Keratinocyte (primary cell): ENCODE measurements around the gene POLE. TPM values are rescaled to one million over a fixed set of nuclear protein-coding genes. Genes with fewer than 3 reads are reported as not detected.

ENCODE experiments used
- DNase-seq: peaks from one replicate; pipeline ENCODE4 v3.0.0-alpha.2; 2011; ENCODE audit warnings: low read depth, missing footprints, low spot score
- FAIRE-seq: peaks from 2 replicates; lab custom pipeline; 2011; peaks lifted over from hg19 to GRCh38; lab: Jason Lieb, UNC
- H2AFZ ChIP-seq: 2 replicates; pipeline ENCODE4 v1.6.0; 2012; ENCODE audit warnings: low read length, control low read depth, inconsistent platforms; ENCODE audit not compliant: control insufficient read depth
- H3K27ac ChIP-seq: 2 replicates; pipeline ENCODE4 v1.5.1; 2011; ENCODE audit warnings: low read length; ENCODE audit not compliant: control insufficient read depth, insufficient read depth
- H3K27me3 ChIP-seq: 3 replicates; pipeline ENCODE4 v1.6.0; 2011; ENCODE audit warnings: low read length; ENCODE audit not compliant: control insufficient read depth, insufficient read depth; ENCODE audit errors: extremely low read depth
- H3K36me3 ChIP-seq, 2 experiments: 2 replicates in 1 of 2; 3 replicates in 1 of 2; pipeline ENCODE4 v1.5.1; 2011; ENCODE audit warnings: low read length in 2 of 2, mild to moderate bottlenecking in 1 of 2; ENCODE audit not compliant: control insufficient read depth in 2 of 2, insufficient read depth in 2 of 2; ENCODE audit errors: extremely low read depth in 1 of 2
- H3K4me1 ChIP-seq: 3 replicates; pipeline ENCODE4 v1.5.1; 2011; ENCODE audit warnings: low read length; ENCODE audit not compliant: control insufficient read depth, insufficient read depth; ENCODE audit errors: extremely low read depth
- H3K4me2 ChIP-seq: 3 replicates; pipeline ENCODE4 v1.6.0; 2011; ENCODE audit warnings: low read depth, low read length; ENCODE audit not compliant: control insufficient read depth, insufficient read depth; ENCODE audit errors: extremely low read depth
- H3K4me3 ChIP-seq, 3 experiments: fragments of 200-600 bp in 1 of 3; sonication (generic) in 1 of 3; 2 replicates in 2 of 3; 3 replicates in 1 of 3; pipeline ENCODE4 v1.5.1; 2011 to 2016; ENCODE audit warnings: low read length in 3 of 3, mild to moderate bottlenecking in 3 of 3, control low read depth in 2 of 3, inconsistent platforms in 1 of 3, low read depth in 1 of 3, mixed read lengths in 1 of 3, mixed run types in 1 of 3, moderate library complexity in 1 of 3; ENCODE audit not compliant: control insufficient read depth in 2 of 3, insufficient read depth in 2 of 3; ENCODE audit errors: extremely low read depth in 1 of 3
- H3K79me2 ChIP-seq: 2 replicates; pipeline ENCODE4 v1.6.0; 2012; ENCODE audit warnings: low read length; ENCODE audit not compliant: control insufficient read depth, insufficient read depth
- H3K9ac ChIP-seq: 3 replicates; pipeline ENCODE4 v1.6.0; 2011; ENCODE audit warnings: low read length; ENCODE audit not compliant: control insufficient read depth, insufficient read depth; ENCODE audit errors: extremely low read depth
- H3K9me1 ChIP-seq: 3 replicates; pipeline ENCODE4 v1.6.0; 2011; ENCODE audit warnings: low read length; ENCODE audit not compliant: control insufficient read depth, insufficient read depth; ENCODE audit errors: extremely low read depth
- H3K9me3 ChIP-seq: 2 replicates; pipeline ENCODE4 v1.5.1; 2012; ENCODE audit warnings: low read depth, low read length; ENCODE audit not compliant: control insufficient read depth
- H4K20me1 ChIP-seq: 3 replicates; pipeline ENCODE4 v1.6.0; 2011; ENCODE audit warnings: low read length; ENCODE audit not compliant: control insufficient read depth, insufficient read depth; ENCODE audit errors: extremely low read depth
- CTCF ChIP-seq, 3 experiments: IDR thresholded peaks in 1 of 3; conservative IDR thresholded peaks in 1 of 3; optimal IDR thresholded peaks in 1 of 3; 2 replicates in 2 of 3; 3 replicates in 1 of 3; pipeline versions ENCODE3 to v1.5.1; 2011; ENCODE audit warnings: low read length in 3 of 3, mild to moderate bottlenecking in 3 of 3, moderate library complexity in 2 of 3, control low read depth in 1 of 3, inconsistent platforms in 1 of 3; ENCODE audit not compliant: insufficient read depth in 2 of 3; ENCODE audit errors: extremely low read depth in 1 of 3
- EZH2 ChIP-seq: IDR thresholded peaks from one replicate; pipeline ENCODE4 v1.6.1; 2012; ENCODE audit warnings: inconsistent platforms, mild to moderate bottlenecking, low read length, moderate library complexity
- dilution Hi-C: fragments of 300-500 bp; cut with MboI; formaldehyde crosslinking; loops from one replicate; pipeline ENCODE4 v1.7.0; 2020; ENCODE audit warnings: low sequenced_read_pairs; ENCODE audit not compliant: extremely low pct_ligation_motif_present
- polyA plus RNA-seq, 5 experiments: library from polyadenylated mRNA; depleted of rRNA in 3 of 5; stranded (reverse) in 3 of 5; stranded (forward) in 1 of 5; unstranded in 1 of 5; fragments of >200 nt; gene quantifications; 1 replicate in 1 of 5; 2 replicates in 3 of 5; 3 replicates in 1 of 5; pipeline versions ENCODE4 v1.2.1 to v1.2.3, GENCODE V29; 2011 to 2012; ENCODE audit warnings: missing spikeins in 2 of 5, low read depth in 1 of 5, low replicate concordance in 1 of 5

The POLE gene
- polyA plus RNA-seq, 1 donor (not counting 4 experiments of a cell fraction or from before 2014, with no cell fraction given): 14.8 TPM

- peak; percentile 23 for FAIRE-seq
- peaks cover 2% of the 10 kb centered on the region for H3K9me3 ChIP-seq
- H3K4me1 ChIP-seq: no peaks in the 10 kb centered on the region
- no peak overlapping the region for H3K4me2 ChIP-seq
- H4K20me1 ChIP-seq: no peaks in the 10 kb centered on the region
- dilution Hi-C loops: no loop called here
- H3K9ac ChIP-seq: no peak overlapping the region
- H3K36me3 ChIP-seq: peaks cover 4 to 15% of the 10 kb centered on the region in 2 experiments
- DNase-seq: no peak
- H3K9me1 ChIP-seq: no peaks in the 10 kb centered on the region
- H3K27me3 ChIP-seq: peaks cover 30% of the 10 kb centered on the region
- no peak overlapping the region for H2AFZ ChIP-seq
- TF ChIP-seq CTCF (optimal IDR thresholded peaks at IDR 0.05 in 1 of 3, IDR thresholded peaks at IDR 0.05 in 1 of 3, conservative IDR thresholded peaks at IDR 0.05 in 1 of 3; ENCODE audit: extremely low read depth in 1 of 3, insufficient read depth in 2 of 3, low read length in 3 of 3) (no peak), EZH2 (no peak)
- H3K27ac ChIP-seq: no peak overlapping the region
- H3K4me3 ChIP-seq: no peak overlapping the region
- no peaks in the 10 kb centered on the region for H3K79me2 ChIP-seq
These were observed 64.6 kb downstream of the POLE start for GRCh38 chr12:132622437-132623071.

- H3K4me2 ChIP-seq: no peak overlapping the region
These were observed 65.3 kb downstream of the POLE start for GRCh38 chr12:132621657-132622435.

More at GRCh38 chr12:132621657-132622435, 65.3 kb downstream of the POLE start:
- H3K9me3 ChIP-seq: peaks cover 5% of the 10 kb centered on the region
- no peak overlapping the region for H3K27ac ChIP-seq
- H3K27me3 ChIP-seq: peaks cover 36% of the 10 kb centered on the region
- peaks cover 4 to 15% of the 10 kb centered on the region in 2 experiments for H3K36me3 ChIP-seq
- FAIRE-seq (no peak), DNase-seq (no peak)
- H3K4me1 ChIP-seq: no peaks in the 10 kb centered on the region
- no peak overlapping the region for H3K9ac ChIP-seq
- H3K4me3 ChIP-seq: no peak overlapping the region
- H2AFZ ChIP-seq: no peak overlapping the region
- no peaks in the 10 kb centered on the region for H3K79me2 ChIP-seq
- H4K20me1 ChIP-seq: no peaks in the 10 kb centered on the region
- dilution Hi-C loops: no loop called here
- no peaks in the 10 kb centered on the region for H3K9me1 ChIP-seq
- no peak for TF ChIP-seq EZH2
- no peak for TF ChIP-seq CTCF (optimal IDR thresholded peaks at IDR 0.05 in 1 of 3, IDR thresholded peaks at IDR 0.05 in 1 of 3, conservative IDR thresholded peaks at IDR 0.05 in 1 of 3; ENCODE audit: extremely low read depth in 1 of 3, insufficient read depth in 2 of 3, low read length in 3 of 3)
